ENCODE data around the gene MAP2.

Gene MAP2

DNA sequence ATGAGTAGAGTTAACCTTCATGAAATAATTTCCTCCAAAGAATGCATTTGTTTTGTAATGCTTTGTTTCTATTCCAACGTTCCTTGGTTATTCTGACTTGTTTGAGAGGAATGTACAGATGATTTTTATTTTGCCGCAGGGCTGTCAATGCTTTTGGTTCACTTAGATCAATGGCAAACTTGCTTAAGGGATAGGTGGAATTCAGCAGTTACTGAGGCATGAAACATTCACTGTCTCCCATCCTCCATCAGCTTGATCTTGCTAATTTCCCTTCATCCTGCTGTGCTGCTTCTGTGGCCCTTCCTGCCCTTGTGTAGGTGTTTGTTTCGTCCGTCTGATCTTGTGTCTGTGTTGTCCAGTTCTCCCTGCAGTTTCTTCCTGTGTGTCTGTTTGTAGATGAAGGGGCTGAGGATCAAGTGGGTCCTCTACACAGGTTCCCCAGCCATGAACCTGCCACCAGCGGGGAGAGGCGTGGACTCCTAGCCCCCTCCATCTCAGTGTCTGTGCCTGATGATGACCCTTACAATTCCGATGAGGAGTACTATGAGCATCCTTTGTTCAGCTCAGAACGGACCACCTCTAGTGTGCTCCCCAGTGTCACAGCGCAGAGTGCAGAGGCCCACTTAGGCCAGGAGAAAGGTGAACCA lies 263.6 kb downstream of the MAP2 start:
- Histone ChIP-seq H3K4me3 (ENCODE audit: control insufficient read depth in 1 of 7, extremely low read depth in 1 of 7, insufficient read depth in 4 of 7, low read depth in 2 of 7, low read length in 6 of 7) (no peak overlapping the region), H3K27ac (ENCODE audit: insufficient read depth in 1 of 2, low read depth in 1 of 2, low read length in 2 of 2, poor library complexity in 1 of 2, severe bottlenecking in 2 of 2) (no peak overlapping the region), H3K27me3 (replicated peaks in 2 of 5; ENCODE audit: control insufficient read depth in 4 of 5, insufficient read depth in 5 of 5, low read length in 4 of 5) (peaks cover 0 to 3% (median 0%) of the 10 kb centered on the region in 5 experiments), H3K36me3 (ENCODE audit: control insufficient read depth in 4 of 4, insufficient read depth in 4 of 4, low read length in 3 of 4) (no peaks in the 10 kb centered on the region), H3K4me1 (ENCODE audit: control extremely low read depth in 1 of 4, control insufficient read depth in 4 of 4, insufficient read depth in 4 of 4, low read length in 3 of 4) (no peaks in the 10 kb centered on the region), H3K9me3 (ENCODE audit: control extremely low read depth in 1 of 5, control insufficient read depth in 4 of 5, insufficient read depth in 2 of 5, low read depth in 1 of 5, low read length in 4 of 5) (no peaks in the 10 kb centered on the region)
- 98% methylated on average over 5 of the region's 9 CpGs for WGBS (ENCODE audit: insufficient coverage)
- ChIA-PET CTCF (no interaction called here), POLR2A (no interaction called here)
- no peak for DNase-seq

GRCh38 chr2:209688385-209688784 lies 264.5 kb downstream of the MAP2 start:
- no peaks in the 10 kb centered on the region for H3K36me3 ChIP-seq (ENCODE audit: control insufficient read depth in 4 of 4, insufficient read depth in 4 of 4, low read length in 3 of 4)
- peaks cover 0 to 3% (median 0%) of the 10 kb centered on the region in 5 experiments for H3K27me3 ChIP-seq (replicated peaks in 2 of 5; ENCODE audit: control insufficient read depth in 4 of 5, insufficient read depth in 5 of 5, low read length in 4 of 5)
- 100% methylated on average over 1 of the region's 2 CpGs for WGBS (ENCODE audit: insufficient coverage)
- ChIA-PET POLR2A (no interaction called here), CTCF (no interaction called here)
- DNase-seq, result no peak
- no peak overlapping the region for H3K4me3 ChIP-seq (ENCODE audit: control insufficient read depth in 1 of 7, extremely low read depth in 1 of 7, insufficient read depth in 4 of 7, low read depth in 2 of 7, low read length in 6 of 7)
- H3K27ac ChIP-seq (ENCODE audit: insufficient read depth in 1 of 2, low read depth in 1 of 2, low read length in 2 of 2, poor library complexity in 1 of 2, severe bottlenecking in 2 of 2), result no peak overlapping the region
- H3K4me1 ChIP-seq (ENCODE audit: control extremely low read depth in 1 of 4, control insufficient read depth in 4 of 4, insufficient read depth in 4 of 4, low read length in 3 of 4), result no peaks in the 10 kb centered on the region
- no peaks in the 10 kb centered on the region for H3K9me3 ChIP-seq (ENCODE audit: control extremely low read depth in 1 of 5, control insufficient read depth in 4 of 5, insufficient read depth in 2 of 5, low read depth in 1 of 5, low read length in 4 of 5)

- H3K36me3 ChIP-seq (ENCODE audit: control insufficient read depth in 4 of 4, insufficient read depth in 4 of 4, low read length in 3 of 4), result no peaks in the 10 kb centered on the region
These were observed 266.3 kb downstream of the MAP2 start for GRCh38 chr2:209690029-209690754.

DNA sequence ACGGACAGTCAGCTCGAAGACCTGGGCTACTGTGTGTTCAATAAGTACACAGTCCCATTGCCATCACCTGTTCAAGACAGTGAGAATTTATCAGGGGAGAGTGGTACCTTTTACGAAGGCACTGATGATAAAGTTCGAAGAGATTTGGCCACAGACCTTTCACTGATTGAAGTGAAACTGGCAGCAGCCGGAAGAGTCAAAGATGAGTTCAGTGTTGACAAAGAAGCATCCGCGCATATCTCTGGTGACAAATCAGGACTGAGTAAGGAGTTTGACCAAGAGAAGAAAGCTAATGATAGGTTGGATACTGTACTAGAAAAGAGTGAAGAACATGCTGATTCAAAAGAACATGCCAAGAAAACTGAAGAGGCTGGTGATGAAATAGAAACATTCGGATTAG lies 270.9 kb downstream of the MAP2 start:
- 94% methylated on average over 8 of the region's 8 CpGs for WGBS (ENCODE audit: insufficient coverage)
- H3K4me3 ChIP-seq (ENCODE audit: control insufficient read depth in 1 of 7, extremely low read depth in 1 of 7, insufficient read depth in 4 of 7, low read depth in 2 of 7, low read length in 6 of 7), result no peak overlapping the region
- no peaks in the 10 kb centered on the region for H3K27me3 ChIP-seq (replicated peaks in 2 of 5; ENCODE audit: control insufficient read depth in 4 of 5, insufficient read depth in 5 of 5, low read length in 4 of 5)
- POLR2A ChIA-PET, result interaction anchor here (0.6 kb wide), 1 partner anchor 498 kb away, joined by 3 read pairs; no protein-coding TSS in a partner anchor
- no peaks in the 10 kb centered on the region for H3K9me3 ChIP-seq (ENCODE audit: control extremely low read depth in 1 of 5, control insufficient read depth in 4 of 5, insufficient read depth in 2 of 5, low read depth in 1 of 5, low read length in 4 of 5)
- H3K27ac ChIP-seq (ENCODE audit: insufficient read depth in 1 of 2, low read depth in 1 of 2, low read length in 2 of 2, poor library complexity in 1 of 2, severe bottlenecking in 2 of 2), result no peak overlapping the region
- no peaks in the 10 kb centered on the region for H3K36me3 ChIP-seq (ENCODE audit: control insufficient read depth in 4 of 4, insufficient read depth in 4 of 4, low read length in 3 of 4)
- no peak for DNase-seq
- H3K4me1 ChIP-seq (ENCODE audit: control extremely low read depth in 1 of 4, control insufficient read depth in 4 of 4, insufficient read depth in 4 of 4, low read length in 3 of 4), result no peaks in the 10 kb centered on the region
- CTCF ChIA-PET, result no interaction called here

More at GRCh38 chr2:209690029-209690754, 266.3 kb downstream of the MAP2 start:
- POLR2A ChIA-PET, result no interaction called here
- no peak for DNase-seq
- peaks cover 0 to 3% (median 0%) of the 10 kb centered on the region in 5 experiments for H3K27me3 ChIP-seq (replicated peaks in 2 of 5; ENCODE audit: control insufficient read depth in 4 of 5, insufficient read depth in 5 of 5, low read length in 4 of 5)
- H3K4me1 ChIP-seq (ENCODE audit: control extremely low read depth in 1 of 4, control insufficient read depth in 4 of 4, insufficient read depth in 4 of 4, low read length in 3 of 4), result no peaks in the 10 kb centered on the region
- H3K27ac ChIP-seq (ENCODE audit: insufficient read depth in 1 of 2, low read depth in 1 of 2, low read length in 2 of 2, poor library complexity in 1 of 2, severe bottlenecking in 2 of 2), result no peak overlapping the region
- no peaks in the 10 kb centered on the region for H3K9me3 ChIP-seq (ENCODE audit: control extremely low read depth in 1 of 5, control insufficient read depth in 4 of 5, insufficient read depth in 2 of 5, low read depth in 1 of 5, low read length in 4 of 5)
- H3K4me3 ChIP-seq (ENCODE audit: control insufficient read depth in 1 of 7, extremely low read depth in 1 of 7, insufficient read depth in 4 of 7, low read depth in 2 of 7, low read length in 6 of 7), result no peak overlapping the region
- WGBS (ENCODE audit: insufficient coverage), result 94% methylated on average over 6 of the region's 10 CpGs
- CTCF ChIA-PET, result no interaction called here

DNA sequence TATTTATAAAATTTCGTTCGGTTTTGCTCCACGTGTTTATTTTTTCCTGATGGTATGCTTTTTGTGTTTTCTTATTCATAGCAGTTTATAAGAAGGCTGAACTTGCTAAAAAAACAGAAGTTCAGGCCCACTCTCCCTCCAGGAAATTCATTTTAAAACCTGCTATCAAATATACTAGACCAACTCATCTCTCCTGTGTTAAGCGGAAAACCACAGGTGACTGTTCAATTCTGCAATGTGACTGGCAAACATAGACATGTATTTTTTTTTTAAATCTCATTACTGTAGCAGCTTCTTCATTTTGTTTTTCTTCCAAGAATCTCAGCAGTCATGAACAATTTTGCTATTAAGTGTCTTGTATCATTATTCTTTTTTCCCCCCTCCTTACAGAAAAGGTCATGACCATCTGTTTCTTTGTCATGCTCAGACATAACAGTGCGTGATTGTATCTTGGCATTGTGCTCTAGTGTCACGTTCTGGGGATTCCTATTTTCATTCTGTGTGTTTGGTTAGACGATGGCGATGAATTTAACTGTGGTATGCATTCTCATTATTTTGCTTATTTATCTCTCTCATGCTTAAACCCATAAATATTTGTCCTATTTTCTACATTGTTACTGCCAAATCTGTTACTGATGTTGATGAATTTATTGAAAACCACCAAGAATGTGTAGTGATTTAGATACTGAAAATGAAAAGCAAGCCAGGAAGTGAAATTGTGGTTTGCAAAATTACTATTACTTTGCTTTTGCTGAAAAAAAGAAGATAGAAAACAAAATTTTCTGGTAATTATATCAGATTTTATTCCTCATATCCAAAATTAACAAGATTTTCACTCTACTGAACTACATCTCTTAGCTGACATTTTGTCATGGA lies 273.2 kb downstream of the MAP2 start:
- H3K9me3 ChIP-seq (ENCODE audit: control extremely low read depth in 1 of 5, control insufficient read depth in 4 of 5, insufficient read depth in 2 of 5, low read depth in 1 of 5, low read length in 4 of 5), result no peaks in the 10 kb centered on the region
- ChIA-PET CTCF (no interaction called here), POLR2A (no interaction called here)
- H3K4me1 ChIP-seq (ENCODE audit: control extremely low read depth in 1 of 4, control insufficient read depth in 4 of 4, insufficient read depth in 4 of 4, low read length in 3 of 4), result no peaks in the 10 kb centered on the region
- H3K27me3 ChIP-seq (replicated peaks in 2 of 5; ENCODE audit: control insufficient read depth in 4 of 5, insufficient read depth in 5 of 5, low read length in 4 of 5), result no peaks in the 10 kb centered on the region
- DNase-seq, result peak in 1 of 3 donors; percentile 1
- WGBS (ENCODE audit: insufficient coverage), result 100% methylated on average over 1 of the region's 8 CpGs
- H3K36me3 ChIP-seq (ENCODE audit: control insufficient read depth in 4 of 4, insufficient read depth in 4 of 4, low read length in 3 of 4), result no peaks in the 10 kb centered on the region
- H3K4me3 ChIP-seq (ENCODE audit: control insufficient read depth in 1 of 7, extremely low read depth in 1 of 7, insufficient read depth in 4 of 7, low read depth in 2 of 7, low read length in 6 of 7), result no peak overlapping the region
- H3K27ac ChIP-seq (ENCODE audit: insufficient read depth in 1 of 2, low read depth in 1 of 2, low read length in 2 of 2, poor library complexity in 1 of 2, severe bottlenecking in 2 of 2), result no peak overlapping the region

- CTCF ChIA-PET, result no interaction called here
- no peak overlapping the region for H3K27ac ChIP-seq (ENCODE audit: insufficient read depth in 1 of 2, low read depth in 1 of 2, low read length in 2 of 2, poor library complexity in 1 of 2, severe bottlenecking in 2 of 2)
- no peaks in the 10 kb centered on the region for H3K9me3 ChIP-seq (ENCODE audit: control extremely low read depth in 1 of 5, control insufficient read depth in 4 of 5, insufficient read depth in 2 of 5, low read depth in 1 of 5, low read length in 4 of 5)
- WGBS (ENCODE audit: insufficient coverage), result 100% methylated on average over 1 of the region's 2 CpGs
- no peaks in the 10 kb centered on the region for H3K36me3 ChIP-seq (ENCODE audit: control insufficient read depth in 4 of 4, insufficient read depth in 4 of 4, low read length in 3 of 4)
- no peak overlapping the region for H3K4me3 ChIP-seq (ENCODE audit: control insufficient read depth in 1 of 7, extremely low read depth in 1 of 7, insufficient read depth in 4 of 7, low read depth in 2 of 7, low read length in 6 of 7)
- no peaks in the 10 kb centered on the region for H3K4me1 ChIP-seq (ENCODE audit: control extremely low read depth in 1 of 4, control insufficient read depth in 4 of 4, insufficient read depth in 4 of 4, low read length in 3 of 4)
- DNase-seq, result no peak
- no peaks in the 10 kb centered on the region for H3K27me3 ChIP-seq (replicated peaks in 2 of 5; ENCODE audit: control insufficient read depth in 4 of 5, insufficient read depth in 5 of 5, low read length in 4 of 5)
- POLR2A ChIA-PET, result no interaction called here
These were observed 278.9 kb downstream of the MAP2 start for GRCh38 chr2:209702775-209703174.

DNA sequence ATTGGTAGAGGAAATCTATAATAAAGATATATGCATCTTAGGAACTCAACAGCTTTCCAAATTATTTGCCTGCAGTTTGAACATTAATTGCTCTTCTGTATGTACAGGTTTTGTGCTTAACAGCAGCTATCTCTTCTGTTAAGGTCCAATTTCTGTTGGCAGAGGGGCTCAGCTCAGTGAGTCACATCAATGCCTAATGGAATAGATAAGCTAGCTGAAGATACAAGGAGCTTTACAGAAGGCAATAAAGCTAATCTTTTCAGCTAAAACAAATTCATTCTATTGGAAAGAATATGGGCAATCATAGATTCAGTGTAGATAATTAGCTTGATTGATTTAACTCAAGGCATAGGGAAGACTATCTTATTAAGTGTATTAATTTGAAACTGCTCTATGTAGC lies 289.4 kb downstream of the MAP2 start:
- Histone ChIP-seq H3K36me3 (ENCODE audit: control insufficient read depth in 4 of 4, insufficient read depth in 4 of 4, low read length in 3 of 4) (no peaks in the 10 kb centered on the region), H3K4me3 (ENCODE audit: control insufficient read depth in 1 of 7, extremely low read depth in 1 of 7, insufficient read depth in 4 of 7, low read depth in 2 of 7, low read length in 6 of 7) (no peak overlapping the region), H3K27me3 (replicated peaks in 2 of 5; ENCODE audit: control insufficient read depth in 4 of 5, insufficient read depth in 5 of 5, low read length in 4 of 5) (no peaks in the 10 kb centered on the region), H3K4me1 (ENCODE audit: control extremely low read depth in 1 of 4, control insufficient read depth in 4 of 4, insufficient read depth in 4 of 4, low read length in 3 of 4) (no peaks in the 10 kb centered on the region), H3K9me3 (ENCODE audit: control extremely low read depth in 1 of 5, control insufficient read depth in 4 of 5, insufficient read depth in 2 of 5, low read depth in 1 of 5, low read length in 4 of 5) (no peaks in the 10 kb centered on the region), H3K27ac (ENCODE audit: insufficient read depth in 1 of 2, low read depth in 1 of 2, low read length in 2 of 2, poor library complexity in 1 of 2, severe bottlenecking in 2 of 2) (no peak overlapping the region)
- DNase-seq, result no peak
- ChIA-PET CTCF (interaction anchor here (0.9 kb wide), 1 partner anchor 93 kb away, joined by 4 read pairs; no protein-coding TSS in a partner anchor), POLR2A (no interaction called here)
